ENCODE data around the gene INAFM2. TPM values are rescaled to one million over a fixed set of nuclear protein-coding genes. Genes with fewer than 3 reads are reported as not detected.

The INAFM2 gene
- total and polyA plus RNA-seq, 12 donors, result 19.8 to 63.9 (median 40.9) TPM

DNA sequence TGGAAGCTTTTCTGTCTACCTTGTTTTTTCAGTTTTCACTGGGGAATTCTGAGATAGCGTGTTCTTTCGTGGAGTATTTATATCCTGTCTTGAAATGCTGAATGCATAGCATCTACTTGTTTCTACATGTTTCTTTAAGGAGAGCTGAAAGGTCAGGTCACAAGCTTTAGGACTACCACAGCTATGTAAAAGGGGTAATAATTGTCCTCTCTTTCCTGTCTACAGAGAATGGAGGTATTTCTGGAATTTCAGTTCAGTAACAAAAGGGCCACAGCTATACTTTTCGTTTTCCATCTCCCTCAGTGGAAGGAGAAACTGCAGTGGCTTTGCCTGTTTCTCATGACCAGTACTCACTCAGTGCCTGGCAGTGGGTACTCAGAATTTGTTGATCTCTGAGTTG lies 4.7 kb downstream of the INAFM2 start:
- no peak overlapping the region for H3K4me3 ChIP-seq

DNA sequence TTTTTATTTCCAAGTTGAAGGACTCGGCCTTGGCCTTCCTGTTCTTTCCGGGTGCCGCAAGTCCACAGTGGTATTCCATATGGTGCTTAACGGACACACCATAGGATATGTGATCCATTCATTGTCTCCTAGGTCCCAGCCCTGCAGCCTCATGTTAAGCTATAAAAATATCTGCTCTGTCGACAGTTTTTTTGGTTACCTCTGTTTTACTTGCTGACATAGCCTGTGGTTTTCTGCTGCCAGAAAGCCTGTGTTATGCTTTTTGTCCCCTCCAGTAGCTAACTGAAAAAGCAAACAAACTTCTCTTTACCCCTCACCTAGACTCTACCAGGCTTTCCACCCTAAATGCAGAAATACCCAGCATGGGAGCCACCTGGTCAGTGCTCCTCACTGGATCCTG lies 5.3 kb downstream of the INAFM2 start:
- H3K4me1 ChIP-seq, result peaks cover 5 to 94% (median 73%) of the 10 kb centered on the region in 9 donors
- no peak for ATAC-seq
- WGBS, 2 donors, result 75 to 76% methylated on average over 5 of the region's 5 CpGs

More for the DNA sequence above, 4.7 kb downstream of the INAFM2 start:
- TF ChIP-seq, protein P1, sequence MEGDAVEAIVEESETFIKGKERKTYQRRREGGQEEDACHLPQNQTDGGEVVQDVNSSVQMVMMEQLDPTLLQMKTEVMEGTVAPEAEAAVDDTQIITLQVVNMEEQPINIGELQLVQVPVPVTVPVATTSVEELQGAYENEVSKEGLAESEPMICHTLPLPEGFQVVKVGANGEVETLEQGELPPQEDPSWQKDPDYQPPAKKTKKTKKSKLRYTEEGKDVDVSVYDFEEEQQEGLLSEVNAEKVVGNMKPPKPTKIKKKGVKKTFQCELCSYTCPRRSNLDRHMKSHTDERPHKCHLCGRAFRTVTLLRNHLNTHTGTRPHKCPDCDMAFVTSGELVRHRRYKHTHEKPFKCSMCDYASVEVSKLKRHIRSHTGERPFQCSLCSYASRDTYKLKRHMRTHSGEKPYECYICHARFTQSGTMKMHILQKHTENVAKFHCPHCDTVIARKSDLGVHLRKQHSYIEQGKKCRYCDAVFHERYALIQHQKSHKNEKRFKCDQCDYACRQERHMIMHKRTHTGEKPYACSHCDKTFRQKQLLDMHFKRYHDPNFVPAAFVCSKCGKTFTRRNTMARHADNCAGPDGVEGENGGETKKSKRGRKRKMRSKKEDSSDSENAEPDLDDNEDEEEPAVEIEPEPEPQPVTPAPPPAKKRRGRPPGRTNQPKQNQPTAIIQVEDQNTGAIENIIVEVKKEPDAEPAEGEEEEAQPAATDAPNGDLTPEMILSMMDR (IDR thresholded peaks at IDR 0.05), result no peak
- peak overlapping the region in 4 of 10 donors; percentile 4 to 91 (median 60) for H3K27ac ChIP-seq
- ATAC-seq (no peak), DNase-seq (no peak)
- WGBS, 2 donors, result 39 to 40% methylated on average over 3 of the region's 3 CpGs
- H3K36me3 ChIP-seq, result peaks cover 0 to 12% (median 0%) of the 10 kb centered on the region in 9 donors
- intact Hi-C loops (cut with DNase I), result loop anchor here in 1 of 10 donors (10.0 kb wide), 1 partner anchor 47 kb away; no protein-coding TSS in a partner anchor
- H3K27me3 ChIP-seq, result no peaks in the 10 kb centered on the region
- H3K9me3 ChIP-seq, result no peaks in the 10 kb centered on the region
- peaks cover 2 to 88% (median 68%) of the 10 kb centered on the region in 9 donors for H3K4me1 ChIP-seq

DNA sequence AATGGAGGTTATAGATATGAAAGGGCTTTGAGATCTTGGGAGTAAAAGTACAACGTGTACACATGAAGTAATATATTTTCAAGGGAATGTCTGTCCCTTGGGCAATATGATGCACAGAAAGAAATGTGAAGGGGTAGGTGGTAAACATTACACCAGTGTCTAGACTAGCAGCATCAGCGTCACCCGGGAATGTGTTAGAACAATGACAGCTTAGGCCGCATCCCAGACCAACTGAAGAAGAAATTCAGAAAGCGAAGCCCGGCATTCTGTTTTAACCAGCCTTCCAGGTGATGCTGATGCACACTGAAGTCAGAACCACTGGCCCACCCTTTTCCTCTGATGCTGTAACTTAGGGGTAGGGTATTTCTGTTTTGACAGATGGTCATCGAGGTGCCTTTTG lies 6.3 kb downstream of the INAFM2 start:
- peak overlapping the region in 8 of 10 donors; percentile 33 to 99 (median 72) for H3K27ac ChIP-seq
- ATAC-seq (no peak), DNase-seq (no peak)
- H3K27me3 ChIP-seq, result no peaks in the 10 kb centered on the region
- TF ChIP-seq, protein P1 (IDR thresholded peaks at IDR 0.05), result no peak
- WGBS, 2 donors, result 73 to 77% methylated on average over 7 of the region's 7 CpGs
- H3K4me3 ChIP-seq, result no peak overlapping the region
- peaks cover 10 to 100% (median 82%) of the 10 kb centered on the region in 9 donors for H3K4me1 ChIP-seq
- intact Hi-C loops (cut with DNase I), result loop anchor here in 1 of 10 donors (10.0 kb wide), 1 partner anchor 45 kb away; no protein-coding TSS in a partner anchor
- no peaks in the 10 kb centered on the region for H3K9me3 ChIP-seq
- H3K36me3 ChIP-seq, result peaks cover 0 to 12% (median 0%) of the 10 kb centered on the region in 9 donors

More for the DNA sequence above, 5.3 kb downstream of the INAFM2 start:
- H3K9me3 ChIP-seq, result no peaks in the 10 kb centered on the region
- no peaks in the 10 kb centered on the region for H3K27me3 ChIP-seq
- TF ChIP-seq, protein P1 (IDR thresholded peaks at IDR 0.05), result no peak
- intact Hi-C loops (cut with DNase I), result loop anchor here in 1 of 10 donors (10.0 kb wide), 1 partner anchor 46 kb away; no protein-coding TSS in a partner anchor
- H3K36me3 ChIP-seq, result peaks cover 0 to 12% (median 0%) of the 10 kb centered on the region in 9 donors
- no peak for DNase-seq
- H3K27ac ChIP-seq, result peak overlapping the region in 5 of 10 donors; percentile 4 to 91 (median 44)
- no peak overlapping the region for H3K4me3 ChIP-seq

DNA sequence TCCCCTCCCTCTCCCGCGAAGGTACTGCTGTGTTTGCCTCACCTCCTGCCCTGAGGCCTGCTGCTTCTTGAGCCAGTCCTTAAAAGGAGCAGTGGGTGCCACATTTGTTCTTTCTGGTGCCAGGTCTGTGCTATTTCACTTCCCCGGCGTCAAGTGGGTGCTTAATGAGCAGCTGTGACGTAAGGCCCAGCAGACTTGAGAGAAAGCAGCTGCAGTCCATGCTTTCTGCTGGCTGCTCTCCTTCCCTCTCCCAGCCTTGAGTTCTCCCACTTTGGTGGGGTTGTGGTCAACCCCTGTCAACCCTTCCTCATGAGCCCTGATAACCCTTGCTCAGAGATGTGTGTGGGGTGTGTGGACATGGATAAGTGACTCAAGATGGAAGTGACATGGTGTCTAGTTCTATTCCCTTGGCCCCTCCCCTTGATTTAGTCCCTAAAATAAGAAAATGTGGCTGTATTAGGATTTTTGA lies 6.9 kb downstream of the INAFM2 start:
- Histone ChIP-seq H3K9me3 (no peaks in the 10 kb centered on the region), H3K36me3 (peaks cover 0 to 12% (median 0%) of the 10 kb centered on the region in 9 donors), H3K27ac (peak overlapping the region in 9 of 10 donors; percentile 45 to 99 (median 68)), H3K27me3 (no peaks in the 10 kb centered on the region), H3K4me1 (peaks cover 13 to 100% (median 82%) of the 10 kb centered on the region in 9 donors), H3K4me3 (no peak overlapping the region)
- TF ChIP-seq, protein P1 (IDR thresholded peaks at IDR 0.05), result no peak
- intact Hi-C loops (cut with DNase I), result no loop called here
- ATAC-seq, result peak; percentile 9 to 65 (median 44)
- peak in 1 of 2 donors; percentile 64 for DNase-seq
- WGBS, 2 donors, result 44 to 50% methylated on average over 5 of the region's 5 CpGs

Data from heart right ventricle (tissue), 16 donors.